H9 (cell line): ENCODE results near the gene SCG2. TPM values are rescaled to one million over a fixed set of nuclear protein-coding genes. Genes with fewer than 3 reads are reported as not detected.
A peak's percentile ranks its signal among the peaks of the same experiment; 100 is the strongest.

Experiments used
- DNase-seq: peaks from one replicate; pipeline ENCODE4 v3.0.0-alpha.2; 2017
- H2AFZ ChIP-seq: one replicate; pipeline ENCODE4 v1.6.1; 2013; ENCODE audit warnings: mild to moderate bottlenecking, low read length, control low read depth, moderate library complexity
- H2AK5ac ChIP-seq: 2 replicates; pipeline ENCODE4 v1.6.1; 2013; ENCODE audit warnings: low read length, control low read depth, mixed read lengths; ENCODE audit not compliant: insufficient read length
- H2BK120ac ChIP-seq: one replicate; pipeline ENCODE4 v1.6.1; 2013; ENCODE audit warnings: low read depth, mild to moderate bottlenecking, low read length, control low read depth, inconsistent platforms; ENCODE audit not compliant: poor library complexity, severe bottlenecking
- H2BK12ac ChIP-seq: 2 replicates; pipeline ENCODE4 v1.6.1; 2013; ENCODE audit warnings: low read length, control low read depth, mixed read lengths, low read depth; ENCODE audit not compliant: insufficient read length
- H2BK15ac ChIP-seq: 2 replicates; pipeline ENCODE4 v1.6.1; 2013; ENCODE audit warnings: low read depth, low read length, control low read depth
- H2BK20ac ChIP-seq: one replicate; pipeline ENCODE4 v1.6.1; 2013; ENCODE audit warnings: low read depth, mild to moderate bottlenecking, low read length, control low read depth, inconsistent platforms; ENCODE audit not compliant: poor library complexity, severe bottlenecking
- H2BK5ac ChIP-seq: 2 replicates; pipeline ENCODE4 v1.6.1; 2013; ENCODE audit warnings: low read length, control low read depth, mixed read lengths; ENCODE audit not compliant: insufficient read length
- H3K14ac ChIP-seq: 2 replicates; pipeline ENCODE4 v1.6.1; 2013; ENCODE audit warnings: low read length, control low read depth; ENCODE audit not compliant: insufficient read depth
- H3K18ac ChIP-seq: 2 replicates; pipeline ENCODE4 v1.6.1; 2013; ENCODE audit warnings: low read depth, mild to moderate bottlenecking, mixed read lengths, low read length, control low read depth; ENCODE audit not compliant: insufficient read length
- H3K23ac ChIP-seq: 2 replicates; pipeline ENCODE4 v1.6.1; 2013; ENCODE audit warnings: low read length, control low read depth, mixed read lengths, low read depth; ENCODE audit not compliant: insufficient read length
- H3K23me2 ChIP-seq: 2 replicates; pipeline ENCODE4 v1.6.1; 2013; ENCODE audit warnings: low read depth, mild to moderate bottlenecking, mixed read lengths, low read length, control low read depth; ENCODE audit not compliant: insufficient read length, poor library complexity, severe bottlenecking
- H3K27ac ChIP-seq: 2 replicates; pipeline ENCODE4 v1.5.1; 2013; ENCODE audit warnings: low read length, control low read depth, mixed read lengths, low read depth; ENCODE audit not compliant: insufficient read length
- H3K27me3 ChIP-seq: 2 replicates; pipeline ENCODE4 v1.6.1; 2013; ENCODE audit warnings: low read length, control low read depth, inconsistent platforms; ENCODE audit not compliant: insufficient read depth
- H3K4ac ChIP-seq: 2 replicates; pipeline ENCODE4 v1.6.1; 2013; ENCODE audit warnings: low read depth, mild to moderate bottlenecking, control low read depth, inconsistent platforms, low read length, moderate library complexity
- H3K4me1 ChIP-seq: 2 replicates; pipeline ENCODE4 v1.6.1; 2013; ENCODE audit warnings: low read length, control low read depth, inconsistent platforms; ENCODE audit not compliant: insufficient read depth
- H3K4me2 ChIP-seq: 2 replicates; pipeline ENCODE4 v1.6.1; 2013; ENCODE audit warnings: low read length, control low read depth, mixed read lengths; ENCODE audit not compliant: insufficient read length, insufficient read depth
- H3K56ac ChIP-seq: 2 replicates; pipeline ENCODE4 v1.6.1; 2013; ENCODE audit warnings: low read depth, mild to moderate bottlenecking, mixed read lengths, low read length, control low read depth; ENCODE audit not compliant: insufficient read length
- H3K79me1 ChIP-seq: 2 replicates; pipeline ENCODE4 v1.6.1; 2013; ENCODE audit warnings: low read depth, mild to moderate bottlenecking, moderate library complexity, low read length, control low read depth, inconsistent platforms; ENCODE audit not compliant: insufficient read depth, poor library complexity, severe bottlenecking
- H3K79me2 ChIP-seq: 2 replicates; pipeline ENCODE4 v1.6.1; 2013; ENCODE audit warnings: low read length, control low read depth, inconsistent platforms; ENCODE audit not compliant: insufficient read depth
- H3K9ac ChIP-seq: 2 replicates; pipeline ENCODE4 v1.6.1; 2013; ENCODE audit warnings: low read length, control low read depth, mixed read lengths; ENCODE audit not compliant: insufficient read length; ENCODE audit errors: extremely low read depth
- H3K9me3 ChIP-seq: one replicate; pipeline ENCODE4 v1.6.1; 2013; ENCODE audit warnings: low read depth, low read length, inconsistent platforms; ENCODE audit not compliant: control insufficient read depth
- H3T11ph ChIP-seq: one replicate; pipeline ENCODE4 v1.6.1; 2013; ENCODE audit warnings: mild to moderate bottlenecking, low read length, control low read depth, inconsistent platforms
- H4K20me1 ChIP-seq: one replicate; pipeline ENCODE4 v1.6.1; 2013; ENCODE audit not compliant: control insufficient read depth, insufficient read length, insufficient read depth
- H4K5ac ChIP-seq: 2 replicates; pipeline ENCODE4 v1.6.1; 2013; ENCODE audit warnings: low read depth, mild to moderate bottlenecking, mixed read lengths, low read length, control low read depth; ENCODE audit not compliant: insufficient read length
- H4K8ac ChIP-seq: replicated peaks from 2 replicates; pipeline ENCODE4 v1.6.1; 2013; ENCODE audit warnings: low read length, control low read depth, mixed read lengths, low read depth; ENCODE audit not compliant: insufficient read length
- H4K91ac ChIP-seq: 2 replicates; pipeline ENCODE4 v1.6.1; 2013; ENCODE audit warnings: low read depth, mild to moderate bottlenecking, moderate library complexity, mixed read lengths, low read length, control low read depth; ENCODE audit not compliant: insufficient read length
- H3K27ac Mint-ChIP-seq, 3 experiments: 2 replicates in 2 of 3; 3 replicates in 1 of 3; pipeline ENCODE4 v1.8.0; 2020 to 2021; ENCODE audit warnings: mixed read lengths in 3 of 3, mild to moderate bottlenecking in 1 of 3, moderate library complexity in 1 of 3
- H3K27me3 Mint-ChIP-seq: 2 replicates; pipeline ENCODE4 v1.8.0; 2021; ENCODE audit warnings: low read depth, mild to moderate bottlenecking, moderate library complexity, mixed read lengths
- H3K36me3 Mint-ChIP-seq, 3 experiments: 2 replicates in 2 of 3; 3 replicates in 1 of 3; pipeline ENCODE4 v1.8.0; 2020 to 2021; ENCODE audit warnings: low read depth in 3 of 3, mixed read lengths in 3 of 3; ENCODE audit not compliant: insufficient read depth in 1 of 3
- H3K4me1 Mint-ChIP-seq, 2 experiments: 2 replicates each; pipeline ENCODE4 v1.8.0; 2020; ENCODE audit warnings: mixed read lengths in 2 of 2
- H3K4me3 Mint-ChIP-seq, 2 experiments: 2 replicates in 1 of 2; 3 replicates in 1 of 2; pipeline ENCODE4 v1.8.0; 2020 to 2021; ENCODE audit warnings: mild to moderate bottlenecking in 2 of 2, mixed read lengths in 2 of 2, moderate library complexity in 1 of 2
- H3K9me3 Mint-ChIP-seq, 2 experiments: 2 replicates in 1 of 2; 3 replicates in 1 of 2; pipeline ENCODE4 v1.8.0; 2020; ENCODE audit warnings: mild to moderate bottlenecking in 2 of 2, mixed read lengths in 2 of 2, moderate library complexity in 1 of 2
- CTCF ChIP-seq: fragments of 200-600 bp; sonication (generic); conservative IDR thresholded peaks from 3 replicates; pipeline ENCODE4 v1.8.0; 2021; ENCODE audit warnings: antibody characterized with exemption, mild to moderate bottlenecking
- total RNA-seq: library from RNA; stranded (reverse); gene quantifications from 2 replicates; pipeline ENCODE4 v1.2.1, GENCODE V29; 2021

SCG2 gene
- total RNA-seq, 1 experiment from 2014 or later = 4.4 TPM

GRCh38 chr2:223563462-223563861 is 38.7 kb downstream of the SCG2 start:
- no peak overlapping the region for H3K18ac ChIP-seq
- H3K4me1 ChIP-seq = peaks cover 7% of the 10 kb centered on the region; the same call in 1 of the 2 replicates
- H2BK20ac ChIP-seq = no peak overlapping the region
- Mint-ChIP-seq H3K9me3 (no peaks in the 10 kb centered on the region), H3K4me1 (peaks cover 20 to 22% of the 10 kb centered on the region in 2 experiments), H3K36me3 (no peaks in the 10 kb centered on the region; a peak in 1 of 7 replicates), H3K4me3 (no peak overlapping the region), H3K27ac (peak overlapping the region in 1 of 3 experiments; percentile 85; a peak in 2 of 7 replicates), H3K27me3 (no peaks in the 10 kb centered on the region)
- no peak overlapping the region for H2AK5ac ChIP-seq
- no peak overlapping the region for H3T11ph ChIP-seq
- H3K56ac ChIP-seq = no peak overlapping the region
- H4K8ac ChIP-seq = no peak overlapping the region
- no peak overlapping the region for H3K4me2 ChIP-seq
- H3K79me1 ChIP-seq = no peaks in the 10 kb centered on the region
- H2BK12ac ChIP-seq = no peak overlapping the region
- H2BK15ac ChIP-seq = no peak overlapping the region
- DNase-seq = no peak
- TF ChIP-seq CTCF = no peak
- H4K20me1 ChIP-seq = no peaks in the 10 kb centered on the region
- H3K27ac ChIP-seq = no peak overlapping the region
- H2BK5ac ChIP-seq = no peak overlapping the region
- no peak overlapping the region for H3K9ac ChIP-seq
- H3K4ac ChIP-seq = no peak overlapping the region
- no peak overlapping the region for H3K23ac ChIP-seq
- H3K79me2 ChIP-seq = no peaks in the 10 kb centered on the region
- H3K9me3 ChIP-seq = no peaks in the 10 kb centered on the region
- no peak overlapping the region for H4K91ac ChIP-seq
- no peak overlapping the region for H2BK120ac ChIP-seq
- H3K14ac ChIP-seq = no peak overlapping the region
- no peak overlapping the region for H4K5ac ChIP-seq
- no peaks in the 10 kb centered on the region for H3K23me2 ChIP-seq
- no peaks in the 10 kb centered on the region for H3K27me3 ChIP-seq
- peak overlapping the region; percentile 40 for H2AFZ ChIP-seq
